Stimulated activated CD8-positive, alpha-beta memory T cell treated with anti-CD3 and anti-CD28 coated beads, Interleukin-7, amount 100 ng/mL, for 1 hour (primary cell): Measurements from ENCODE around the gene TMTC1.

Experiments
- DNase-seq, 2 donors: peaks; one replicate each; pipeline ENCODE4 v3.0.0-alpha.2; 2020; ENCODE audit warnings: low read depth in 2 of 2

Gene TMTC1

GRCh38 chr12:29739279-29739991 is 44.3 kb downstream of the TMTC1 start:
- no peak for DNase-seq

GRCh38 chr12:29738365-29738764 is 45.4 kb downstream of the TMTC1 start:
- DNase-seq, result no peak

- DNase-seq, result no peak
Observed at GRCh38 chr12:29737644-29738043, 46.1 kb downstream of the TMTC1 start.

GRCh38 chr12:29735604-29736003 is 48.1 kb downstream of the TMTC1 start:
- DNase-seq, result no peak

- no peak for DNase-seq
Observed at GRCh38 chr12:29734734-29735133, 49.0 kb downstream of the TMTC1 start.

- no peak for DNase-seq
Observed at GRCh38 chr12:29734305-29734704, 49.4 kb downstream of the TMTC1 start.

GRCh38 chr12:29733501-29733900 is 50.2 kb downstream of the TMTC1 start:
- DNase-seq, result no peak

- DNase-seq, result no peak
Observed at GRCh38 chr12:29733060-29733459, 50.7 kb downstream of the TMTC1 start.

- no peak for DNase-seq
Observed at GRCh38 chr12:29732593-29732992, 51.1 kb downstream of the TMTC1 start.

GRCh38 chr12:29732191-29732590 is 51.6 kb downstream of the TMTC1 start:
- DNase-seq, result no peak

- DNase-seq, result no peak
Observed at GRCh38 chr12:29731591-29731990, 52.2 kb downstream of the TMTC1 start.

- DNase-seq, result no peak
Observed at GRCh38 chr12:29730481-29730880, 53.3 kb downstream of the TMTC1 start.

GRCh38 chr12:29728030-29728429 is 55.7 kb downstream of the TMTC1 start:
- DNase-seq, result no peak

GRCh38 chr12:29726741-29727348 is 56.9 kb downstream of the TMTC1 start:
- no peak for DNase-seq

GRCh38 chr12:29726321-29726692 is 57.4 kb downstream of the TMTC1 start:
- no peak for DNase-seq

GRCh38 chr12:29725587-29726320 is 58.0 kb downstream of the TMTC1 start:
- no peak for DNase-seq

GRCh38 chr12:29722164-29722563 is 61.6 kb downstream of the TMTC1 start:
- no peak for DNase-seq

- DNase-seq, result no peak
Observed at GRCh38 chr12:29719381-29719780, 64.4 kb downstream of the TMTC1 start.

GRCh38 chr12:29717540-29718100 is 66.1 kb downstream of the TMTC1 start:
- no peak for DNase-seq

GRCh38 chr12:29714966-29715365 is 68.8 kb downstream of the TMTC1 start:
- no peak for DNase-seq

- DNase-seq, result no peak
Observed at GRCh38 chr12:29713729-29714128, 70.0 kb downstream of the TMTC1 start.

- DNase-seq, result no peak
Observed at GRCh38 chr12:29711381-29711780, 72.4 kb downstream of the TMTC1 start.

GRCh38 chr12:29710104-29710503 is 73.6 kb downstream of the TMTC1 start:
- no peak for DNase-seq
